Measurements from ENCODE around the gene NKAPD1. TPM values are rescaled to one million over a fixed set of nuclear protein-coding genes. Genes with fewer than 3 reads are reported as not detected.

NKAPD1 gene
- total RNA-seq, 1 donor from 2014 or later: 29.6 TPM

DNA sequence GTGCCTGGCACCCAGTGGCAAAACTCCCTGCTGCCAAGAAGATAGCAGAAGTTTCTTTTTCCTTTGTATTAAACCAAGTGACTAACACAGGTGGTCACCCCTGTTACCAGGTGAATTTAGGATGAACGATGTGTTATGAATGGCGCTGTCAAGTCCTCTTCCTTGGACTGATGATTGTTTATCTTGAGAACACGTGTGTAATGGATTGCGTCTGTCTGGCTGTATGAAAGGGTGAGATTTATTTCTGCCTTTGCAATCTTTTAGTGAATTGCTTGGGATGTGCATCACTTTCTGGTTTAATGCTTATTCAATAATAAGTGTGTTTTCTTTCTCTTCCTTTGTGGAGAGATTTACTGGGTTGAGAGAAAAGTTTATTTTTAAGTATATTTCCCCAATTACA, 49.0 kb downstream of the NKAPD1 start:
- H3K27me3 Mint-ChIP-seq: no peaks in the 10 kb centered on the region
- no peaks in the 10 kb centered on the region for H3K36me3 Mint-ChIP-seq (ENCODE audit: insufficient read depth)
- H3K4me3 Mint-ChIP-seq (ENCODE audit: low read depth): no peak overlapping the region
- DNase-seq (ENCODE audit: low spot score, unreplicated experiment): no peak
- no peaks in the 10 kb centered on the region for H3K9me3 Mint-ChIP-seq (ENCODE audit: low read depth)
- TF ChIP-seq, protein P1, sequence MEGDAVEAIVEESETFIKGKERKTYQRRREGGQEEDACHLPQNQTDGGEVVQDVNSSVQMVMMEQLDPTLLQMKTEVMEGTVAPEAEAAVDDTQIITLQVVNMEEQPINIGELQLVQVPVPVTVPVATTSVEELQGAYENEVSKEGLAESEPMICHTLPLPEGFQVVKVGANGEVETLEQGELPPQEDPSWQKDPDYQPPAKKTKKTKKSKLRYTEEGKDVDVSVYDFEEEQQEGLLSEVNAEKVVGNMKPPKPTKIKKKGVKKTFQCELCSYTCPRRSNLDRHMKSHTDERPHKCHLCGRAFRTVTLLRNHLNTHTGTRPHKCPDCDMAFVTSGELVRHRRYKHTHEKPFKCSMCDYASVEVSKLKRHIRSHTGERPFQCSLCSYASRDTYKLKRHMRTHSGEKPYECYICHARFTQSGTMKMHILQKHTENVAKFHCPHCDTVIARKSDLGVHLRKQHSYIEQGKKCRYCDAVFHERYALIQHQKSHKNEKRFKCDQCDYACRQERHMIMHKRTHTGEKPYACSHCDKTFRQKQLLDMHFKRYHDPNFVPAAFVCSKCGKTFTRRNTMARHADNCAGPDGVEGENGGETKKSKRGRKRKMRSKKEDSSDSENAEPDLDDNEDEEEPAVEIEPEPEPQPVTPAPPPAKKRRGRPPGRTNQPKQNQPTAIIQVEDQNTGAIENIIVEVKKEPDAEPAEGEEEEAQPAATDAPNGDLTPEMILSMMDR (IDR thresholded peaks at IDR 0.05; ENCODE audit: unreplicated experiment): no peak
- no peaks in the 10 kb centered on the region for H3K4me1 Mint-ChIP-seq (ENCODE audit: low read depth)
- no peak overlapping the region for H3K27ac Mint-ChIP-seq

DNA sequence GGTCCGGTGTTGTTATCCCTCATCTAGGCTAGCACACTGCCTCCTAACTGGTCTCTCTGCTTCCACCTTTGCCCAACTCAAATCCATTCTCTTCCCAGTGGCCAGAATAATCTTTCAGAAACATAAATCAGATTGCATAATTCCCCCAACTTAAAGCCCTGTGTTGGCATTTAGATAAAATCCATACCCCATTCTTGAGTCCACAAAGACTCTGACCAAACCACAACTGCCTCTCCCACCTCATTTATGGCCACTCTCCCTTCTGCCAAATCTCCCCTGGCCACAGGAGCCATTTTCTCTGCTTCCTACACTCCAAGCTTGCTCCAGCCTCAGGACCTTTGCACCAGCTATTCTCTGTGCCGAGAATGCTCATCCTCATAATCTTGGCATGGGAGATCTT, 53.0 kb downstream of the NKAPD1 start:
- no peak for DNase-seq (ENCODE audit: low spot score, unreplicated experiment)
- H3K27me3 Mint-ChIP-seq: no peaks in the 10 kb centered on the region
- TF ChIP-seq, protein P1 (IDR thresholded peaks at IDR 0.05; ENCODE audit: unreplicated experiment): no peak
- no peaks in the 10 kb centered on the region for H3K9me3 Mint-ChIP-seq (ENCODE audit: low read depth)
- H3K4me3 Mint-ChIP-seq (ENCODE audit: low read depth): no peak overlapping the region
- H3K4me1 Mint-ChIP-seq (ENCODE audit: low read depth): no peaks in the 10 kb centered on the region
- no peaks in the 10 kb centered on the region for H3K36me3 Mint-ChIP-seq (ENCODE audit: insufficient read depth)
- H3K27ac Mint-ChIP-seq: no peak overlapping the region

DNA sequence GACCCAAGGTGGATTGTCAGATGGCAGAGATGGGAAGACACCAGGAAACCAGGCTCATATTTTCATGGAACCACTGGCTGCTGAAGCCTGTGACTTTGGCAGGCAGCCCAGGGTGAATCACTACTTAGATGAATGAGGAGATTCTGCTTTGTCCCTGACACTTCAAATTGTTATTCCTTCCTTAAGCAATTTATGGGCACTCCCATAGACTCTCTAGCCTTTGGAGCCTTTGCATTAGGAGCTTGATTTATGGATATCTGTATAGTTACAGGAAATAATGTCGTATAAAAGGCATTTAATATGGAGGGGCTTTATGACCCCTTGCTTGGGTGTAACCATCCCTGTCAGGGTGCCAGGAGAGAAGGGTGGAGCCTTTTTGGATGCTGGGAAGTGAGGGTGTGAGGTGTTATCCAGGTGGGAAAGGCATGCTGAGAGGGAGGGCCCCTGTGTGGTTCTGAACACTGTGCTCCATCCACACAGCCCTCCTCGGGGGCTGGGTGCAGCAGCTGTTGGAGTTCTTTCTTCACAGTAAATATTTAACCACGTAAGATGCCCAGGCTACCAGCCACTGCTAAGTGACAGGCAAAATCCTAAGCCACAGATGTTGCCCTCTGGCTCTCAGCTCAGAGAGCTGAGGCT, 54.5 kb downstream of the NKAPD1 start:
- no peak for DNase-seq (ENCODE audit: low spot score, unreplicated experiment)
- no peak overlapping the region for H3K4me3 Mint-ChIP-seq (ENCODE audit: low read depth)
- no peak overlapping the region for H3K27ac Mint-ChIP-seq
- H3K36me3 Mint-ChIP-seq (ENCODE audit: insufficient read depth): no peaks in the 10 kb centered on the region
- no peaks in the 10 kb centered on the region for H3K9me3 Mint-ChIP-seq (ENCODE audit: low read depth)
- no peaks in the 10 kb centered on the region for H3K4me1 Mint-ChIP-seq (ENCODE audit: low read depth)
- TF ChIP-seq, protein P1 (IDR thresholded peaks at IDR 0.05; ENCODE audit: unreplicated experiment): no peak
- no peaks in the 10 kb centered on the region for H3K27me3 Mint-ChIP-seq

DNA sequence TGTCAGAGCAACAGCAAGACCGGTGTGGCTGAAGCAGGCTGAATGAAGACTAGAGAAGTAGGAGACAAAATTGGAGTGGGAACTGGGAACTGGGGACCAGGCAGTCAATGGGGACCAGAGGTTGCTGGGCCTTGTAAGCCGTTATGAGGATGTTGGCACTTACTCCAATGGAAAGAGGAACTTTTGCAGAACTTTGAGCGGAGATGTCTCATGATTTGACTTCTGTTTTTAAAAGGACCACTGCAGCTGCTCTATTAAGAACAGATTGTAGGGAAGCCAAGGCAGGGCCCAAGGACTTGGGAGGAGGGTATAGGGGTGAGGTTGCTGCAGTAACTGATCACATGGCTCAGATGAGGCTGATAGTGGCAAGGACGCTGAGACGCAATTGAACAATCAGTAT, 55.6 kb downstream of the NKAPD1 start:
- no peak for DNase-seq (ENCODE audit: low spot score, unreplicated experiment)
- H3K4me1 Mint-ChIP-seq (ENCODE audit: low read depth): no peaks in the 10 kb centered on the region
- no peak overlapping the region for H3K4me3 Mint-ChIP-seq (ENCODE audit: low read depth)
- no peaks in the 10 kb centered on the region for H3K36me3 Mint-ChIP-seq (ENCODE audit: insufficient read depth)
- H3K9me3 Mint-ChIP-seq (ENCODE audit: low read depth): no peaks in the 10 kb centered on the region
- no peaks in the 10 kb centered on the region for H3K27me3 Mint-ChIP-seq
- TF ChIP-seq, protein P1 (IDR thresholded peaks at IDR 0.05; ENCODE audit: unreplicated experiment): no peak
- no peak overlapping the region for H3K27ac Mint-ChIP-seq

DNA sequence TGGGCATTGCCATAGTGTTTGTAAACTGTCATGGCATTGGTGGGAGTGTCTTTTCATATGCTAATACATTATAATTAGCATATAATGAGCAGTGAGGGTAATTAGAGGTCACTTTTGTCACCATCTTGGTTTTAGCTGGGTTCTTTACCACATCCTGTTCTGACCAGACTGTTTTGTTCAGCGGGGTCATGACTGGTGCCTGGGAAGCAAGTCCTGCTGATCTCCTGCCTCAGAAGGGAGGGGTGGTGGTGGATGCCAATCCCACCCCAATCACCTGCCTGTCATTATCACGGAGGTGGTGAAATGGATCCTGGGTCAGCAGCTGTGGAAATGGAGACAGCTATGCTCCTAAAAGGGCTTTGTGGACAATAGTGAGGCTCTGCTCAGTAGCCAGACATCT, 58.6 kb downstream of the NKAPD1 start:
- H3K4me1 Mint-ChIP-seq (ENCODE audit: low read depth): no peaks in the 10 kb centered on the region
- no peaks in the 10 kb centered on the region for H3K9me3 Mint-ChIP-seq (ENCODE audit: low read depth)
- H3K4me3 Mint-ChIP-seq (ENCODE audit: low read depth): no peak overlapping the region
- H3K27me3 Mint-ChIP-seq: no peaks in the 10 kb centered on the region
- no peaks in the 10 kb centered on the region for H3K36me3 Mint-ChIP-seq (ENCODE audit: insufficient read depth)
- DNase-seq (ENCODE audit: low spot score, unreplicated experiment): no peak
- TF ChIP-seq, protein P1 (IDR thresholded peaks at IDR 0.05; ENCODE audit: unreplicated experiment): no peak
- no peak overlapping the region for H3K27ac Mint-ChIP-seq
